GM10847 (cell line): ENCODE results near the gene NRXN3.

Experiments used
- POLR2A ChIP-seq: IDR thresholded peaks from 2 replicates; pipeline ENCODE4 v1.6.1; 2011; ENCODE audit not compliant: insufficient read length; ENCODE audit errors: extremely low read depth

The NRXN3 gene

GRCh38 chr14:79293482-79294177, 1123.5 kb downstream of the NRXN3 start:
- no peak for TF ChIP-seq POLR2A

DNA sequence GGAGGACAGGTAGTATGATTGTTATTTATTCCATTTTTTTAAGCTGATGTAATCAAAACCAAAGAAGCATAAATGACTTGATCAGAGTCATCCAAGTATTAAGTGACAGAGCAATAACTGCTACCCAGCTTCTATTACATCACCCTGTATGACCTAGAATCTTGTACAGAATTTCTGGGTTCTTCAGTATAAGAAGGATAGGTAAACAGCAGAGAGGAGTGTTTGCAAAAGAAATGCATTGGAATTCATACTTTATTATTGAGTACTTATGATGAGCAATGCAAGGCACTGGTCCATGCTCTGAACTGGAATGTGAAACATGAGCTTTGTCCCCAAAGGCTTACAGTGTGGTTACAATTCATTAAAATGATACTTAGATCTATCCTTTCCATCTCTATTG, 1124.3 kb downstream of the NRXN3 start:
- no peak for TF ChIP-seq POLR2A

DNA sequence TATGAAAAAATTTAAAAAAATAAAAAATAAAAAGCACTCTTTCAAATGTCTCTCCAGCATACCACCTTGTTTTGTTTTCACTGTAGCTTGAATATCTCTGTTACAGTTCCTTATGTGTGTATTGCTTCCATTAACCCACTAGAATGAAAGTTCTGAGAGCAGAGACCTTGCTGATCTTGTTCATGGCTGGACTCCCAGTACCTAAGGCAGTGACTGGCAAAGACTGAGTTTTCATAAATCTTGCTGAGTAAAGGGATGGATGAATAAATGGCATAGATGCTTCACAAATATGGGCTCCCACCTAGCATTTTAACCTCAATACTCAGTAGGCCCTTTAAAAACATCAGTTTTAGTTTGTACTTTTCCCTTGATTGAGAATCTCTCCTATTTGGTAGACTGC, 1125.2 kb downstream of the NRXN3 start:
- no peak for TF ChIP-seq POLR2A

- no peak for TF ChIP-seq POLR2A
Measured at GRCh38 chr14:79298373-79298772, 1128.2 kb downstream of the NRXN3 start.

DNA sequence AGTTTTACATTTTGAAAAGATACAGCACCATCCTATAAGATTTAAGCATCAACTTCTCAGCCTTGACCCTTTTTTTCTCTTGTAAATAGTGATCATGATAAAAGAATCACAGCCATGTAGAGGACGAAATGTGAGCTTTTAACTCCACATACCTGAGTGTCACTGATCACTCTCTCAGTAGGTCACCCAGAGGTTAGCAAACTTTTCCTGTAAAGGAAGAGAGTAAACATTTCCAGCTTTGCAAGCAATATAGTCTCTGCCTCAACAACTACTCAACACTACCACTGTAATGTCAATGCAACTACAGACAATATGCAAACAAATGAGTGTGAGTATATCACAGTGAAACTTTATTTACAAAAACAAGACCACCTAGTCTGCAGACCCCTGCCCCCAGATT, 1129.0 kb downstream of the NRXN3 start:
- no peak for TF ChIP-seq POLR2A

- TF ChIP-seq POLR2A = no peak
Measured at GRCh38 chr14:79304279-79304678, 1134.1 kb downstream of the NRXN3 start.

GRCh38 chr14:79306546-79306945, 1136.4 kb downstream of the NRXN3 start:
- no peak for TF ChIP-seq POLR2A

GRCh38 chr14:79318371-79318770, 1148.2 kb downstream of the NRXN3 start:
- no peak for TF ChIP-seq POLR2A

DNA sequence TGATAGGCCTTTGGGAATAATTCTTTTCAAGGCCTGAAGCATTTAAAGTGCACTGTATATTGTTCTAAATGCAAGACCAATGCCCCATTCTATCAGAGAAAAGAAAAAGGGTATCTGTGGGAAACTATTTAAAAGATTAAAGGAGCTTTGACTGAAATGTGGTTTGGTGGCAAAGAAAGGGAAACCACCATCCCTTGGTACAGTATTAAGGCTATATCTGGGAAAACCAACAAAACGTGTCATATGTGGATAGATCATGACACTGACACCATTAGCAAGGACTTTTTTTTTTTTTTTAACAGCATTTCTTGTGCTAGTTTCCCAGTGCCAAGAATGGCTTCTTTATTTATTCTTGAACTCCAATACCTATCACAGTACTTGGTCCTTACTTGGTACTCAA, 1150.4 kb downstream of the NRXN3 start:
- TF ChIP-seq POLR2A = no peak

DNA sequence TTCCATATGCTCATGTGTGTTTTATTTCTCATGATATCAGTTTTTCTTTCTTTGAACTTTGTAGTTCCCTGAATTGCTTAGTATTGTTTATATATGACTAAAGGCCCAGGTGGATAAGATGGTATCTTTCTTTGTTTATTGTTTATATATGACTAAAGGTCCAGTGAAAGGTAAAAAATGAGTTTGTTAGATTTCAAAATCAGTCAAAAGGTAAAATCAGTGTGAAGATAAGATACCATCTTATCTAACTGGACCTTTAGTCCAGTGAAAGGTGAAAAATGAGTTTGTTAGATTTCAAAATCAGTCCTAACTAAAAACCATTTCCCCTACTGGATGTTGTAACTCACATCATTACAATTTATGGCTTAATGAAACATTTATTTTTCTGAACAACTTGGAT, 1150.9 kb downstream of the NRXN3 start:
- no peak for TF ChIP-seq POLR2A

DNA sequence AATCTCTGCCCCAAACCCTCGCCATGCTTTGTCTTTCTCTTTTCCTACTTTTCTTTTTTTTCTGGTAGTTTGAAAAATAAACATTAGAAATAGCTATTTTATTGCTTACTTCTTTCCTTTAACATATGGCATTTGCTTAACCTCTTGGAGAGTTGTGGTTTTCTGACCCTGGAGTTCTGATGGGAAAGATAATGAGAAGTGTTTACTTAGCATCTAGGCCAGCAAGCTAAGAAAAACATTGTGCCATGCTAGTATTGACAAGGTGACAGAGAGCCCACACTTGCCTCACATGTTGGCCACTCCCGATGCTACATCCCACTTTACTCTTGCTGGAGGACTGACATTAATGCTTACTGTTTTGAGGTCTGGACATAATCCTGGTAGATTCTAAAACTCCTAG, 1154.9 kb downstream of the NRXN3 start:
- no peak for TF ChIP-seq POLR2A

DNA sequence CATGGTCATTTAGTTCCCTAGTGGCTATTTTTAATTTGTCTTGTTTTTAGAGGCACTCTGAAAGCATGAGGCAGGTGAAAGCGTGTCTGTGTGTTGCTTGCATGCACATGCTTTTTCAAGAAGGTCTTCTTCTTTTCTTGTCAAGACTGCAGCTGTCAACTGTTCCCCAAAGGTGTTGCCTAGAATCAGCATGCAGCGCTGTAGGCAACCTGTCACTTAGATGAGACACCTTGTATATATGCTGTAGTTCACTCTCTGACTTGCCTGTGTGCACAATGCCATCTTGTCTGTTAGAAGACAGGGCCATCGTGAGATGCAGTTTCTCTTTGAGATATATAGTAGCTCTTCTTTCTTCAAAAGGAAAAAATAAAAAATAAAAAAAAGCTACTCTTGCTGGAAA, 1155.4 kb downstream of the NRXN3 start:
- TF ChIP-seq POLR2A = no peak

- TF ChIP-seq POLR2A = no peak
Measured at GRCh38 chr14:79328863-79329262, 1158.7 kb downstream of the NRXN3 start.

DNA sequence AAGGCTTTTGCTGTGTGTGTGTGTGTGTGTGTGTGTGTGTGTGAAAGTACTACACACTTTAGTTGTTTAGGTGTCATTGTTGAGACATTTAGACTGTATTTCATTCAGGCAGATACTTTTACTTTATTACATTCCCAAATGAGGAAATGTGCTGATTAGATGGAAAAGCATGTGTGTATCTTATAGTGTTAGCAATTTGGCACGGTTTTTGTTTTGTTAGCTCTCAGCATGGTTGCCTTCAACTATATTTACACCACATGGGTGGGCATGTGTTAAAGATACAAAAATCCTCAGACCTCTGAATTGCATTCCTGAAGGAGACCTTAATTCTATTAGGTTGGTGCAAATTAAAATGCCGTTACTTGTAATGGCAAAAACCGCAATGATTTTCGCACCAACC, 1161.7 kb downstream of the NRXN3 start:
- no peak for TF ChIP-seq POLR2A

GRCh38 chr14:79332504-79333197, 1162.5 kb downstream of the NRXN3 start:
- no peak for TF ChIP-seq POLR2A

DNA sequence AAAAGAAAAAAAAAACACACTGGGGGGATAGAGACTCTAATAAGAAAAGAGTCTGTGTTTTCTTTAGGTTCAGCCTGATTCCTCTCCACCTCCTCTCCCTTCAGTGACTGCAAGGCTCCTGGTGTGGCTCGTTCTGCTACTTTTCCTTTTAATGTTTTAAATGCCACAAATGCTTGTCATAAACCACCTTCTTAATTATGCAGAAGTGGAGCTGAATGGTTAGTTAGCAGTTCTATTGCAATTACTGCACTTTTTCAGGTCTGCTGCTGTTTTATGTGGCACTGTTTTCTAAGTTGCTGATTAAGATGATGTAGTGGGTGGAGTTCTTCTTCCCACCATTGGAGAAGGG, 1163.0 kb downstream of the NRXN3 start:
- TF ChIP-seq POLR2A = no peak

DNA sequence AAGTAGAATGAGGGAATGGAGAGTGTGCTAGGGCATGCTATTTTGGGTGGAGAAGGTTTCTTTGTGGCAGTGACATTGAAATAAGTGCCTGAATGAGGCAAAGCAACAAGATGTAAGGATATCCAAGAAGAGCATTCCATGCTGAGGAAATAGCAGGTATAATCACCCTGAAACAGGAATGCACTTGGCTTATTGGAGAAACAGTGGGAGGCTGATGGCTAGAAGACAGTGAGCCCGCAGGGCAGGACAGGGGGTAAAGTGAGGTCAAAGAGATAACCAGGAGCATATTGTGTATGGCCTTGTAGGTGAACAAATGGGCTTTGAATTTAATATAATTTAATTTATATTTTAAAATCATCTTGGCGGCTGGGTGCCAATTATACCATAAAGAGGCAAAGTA, 1164.1 kb downstream of the NRXN3 start:
- TF ChIP-seq POLR2A = no peak
